ENCODE data around the gene TENM3. TPM values are rescaled to one million over a fixed set of nuclear protein-coding genes. Genes with fewer than 3 reads are reported as not detected.

Gene TENM3
- total RNA-seq, 1 experiment from 2014 or later, result not detected

DNA sequence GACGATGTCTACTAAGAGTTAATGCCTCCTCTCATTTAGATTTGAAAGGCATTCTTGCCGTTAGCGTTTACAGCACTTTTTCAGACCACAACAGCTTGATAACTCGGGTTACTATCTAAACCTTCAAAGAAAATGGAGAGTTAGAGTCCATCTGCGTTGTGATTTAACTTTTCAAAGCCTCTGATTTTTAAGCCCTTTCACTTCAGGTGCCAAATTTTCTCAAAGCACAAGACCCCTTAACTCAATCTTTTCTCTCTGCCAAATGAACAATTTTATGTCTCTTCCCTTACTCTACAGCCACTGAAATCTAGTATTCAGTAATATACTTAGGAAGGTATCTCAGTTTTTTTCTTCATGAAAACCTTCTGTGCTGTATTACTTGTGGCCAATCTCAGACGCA lies 310.5 kb downstream of the TENM3 start:
- no peak for DNase-seq
- Histone ChIP-seq H3K4me1 (ENCODE audit: low read length) (no peaks in the 10 kb centered on the region), H3K9ac (ENCODE audit: low read length) (no peak overlapping the region), H3K36me3 (ENCODE audit: insufficient read depth, low read length) (no peaks in the 10 kb centered on the region), H3K4me3 (ENCODE audit: low read length) (no peak overlapping the region), H3K9me3 (ENCODE audit: low read length) (no peaks in the 10 kb centered on the region), H3K9me2 (replicated peaks; ENCODE audit: insufficient read depth, low read length) (no peaks in the 10 kb centered on the region), H3K4me2 (ENCODE audit: low read depth, low read length, poor library complexity, severe bottlenecking) (no peak overlapping the region), H3K27me3 (ENCODE audit: low read length) (no peaks in the 10 kb centered on the region), H2AFZ (ENCODE audit: low read length) (no peak overlapping the region), H3K27ac (ENCODE audit: low read length) (no peak overlapping the region), H4K20me1 (ENCODE audit: insufficient read depth, low read depth, low read length) (no peaks in the 10 kb centered on the region), H3K79me2 (ENCODE audit: low read length) (no peaks in the 10 kb centered on the region)

- H3K79me2 ChIP-seq (ENCODE audit: low read length), result no peaks in the 10 kb centered on the region
- no peak overlapping the region for H3K4me2 ChIP-seq (ENCODE audit: low read depth, low read length, poor library complexity, severe bottlenecking)
- H2AFZ ChIP-seq (ENCODE audit: low read length), result no peak overlapping the region
- no peak overlapping the region for H3K27ac ChIP-seq (ENCODE audit: low read length)
- no peak for DNase-seq
- no peaks in the 10 kb centered on the region for H3K27me3 ChIP-seq (ENCODE audit: low read length)
- H3K9me2 ChIP-seq (replicated peaks; ENCODE audit: insufficient read depth, low read length), result no peaks in the 10 kb centered on the region
- no peak overlapping the region for H3K4me3 ChIP-seq (ENCODE audit: low read length)
- no peaks in the 10 kb centered on the region for H4K20me1 ChIP-seq (ENCODE audit: insufficient read depth, low read depth, low read length)
- H3K4me1 ChIP-seq (ENCODE audit: low read length), result no peaks in the 10 kb centered on the region
- no peaks in the 10 kb centered on the region for H3K9me3 ChIP-seq (ENCODE audit: low read length)
- no peak overlapping the region for H3K9ac ChIP-seq (ENCODE audit: low read length)
- no peaks in the 10 kb centered on the region for H3K36me3 ChIP-seq (ENCODE audit: insufficient read depth, low read length)
These were observed 311.5 kb downstream of the TENM3 start for GRCh38 chr4:182554736-182555135.

- Histone ChIP-seq H3K9me3 (ENCODE audit: low read length) (no peaks in the 10 kb centered on the region), H3K4me3 (ENCODE audit: low read length) (no peak overlapping the region), H3K9ac (ENCODE audit: low read length) (no peak overlapping the region), H3K27me3 (ENCODE audit: low read length) (no peaks in the 10 kb centered on the region), H4K20me1 (ENCODE audit: insufficient read depth, low read depth, low read length) (no peaks in the 10 kb centered on the region), H3K9me2 (replicated peaks; ENCODE audit: insufficient read depth, low read length) (no peaks in the 10 kb centered on the region), H3K4me1 (ENCODE audit: low read length) (no peaks in the 10 kb centered on the region), H3K4me2 (ENCODE audit: low read depth, low read length, poor library complexity, severe bottlenecking) (no peak overlapping the region), H2AFZ (ENCODE audit: low read length) (no peak overlapping the region), H3K79me2 (ENCODE audit: low read length) (no peaks in the 10 kb centered on the region), H3K36me3 (ENCODE audit: insufficient read depth, low read length) (no peaks in the 10 kb centered on the region), H3K27ac (ENCODE audit: low read length) (no peak overlapping the region)
- DNase-seq, result no peak
These were observed 312.8 kb downstream of the TENM3 start for GRCh38 chr4:182555997-182556418.

- no peak overlapping the region for H3K27ac ChIP-seq (ENCODE audit: low read length)
These were observed 313.4 kb downstream of the TENM3 start for GRCh38 chr4:182556580-182556979.

DNA sequence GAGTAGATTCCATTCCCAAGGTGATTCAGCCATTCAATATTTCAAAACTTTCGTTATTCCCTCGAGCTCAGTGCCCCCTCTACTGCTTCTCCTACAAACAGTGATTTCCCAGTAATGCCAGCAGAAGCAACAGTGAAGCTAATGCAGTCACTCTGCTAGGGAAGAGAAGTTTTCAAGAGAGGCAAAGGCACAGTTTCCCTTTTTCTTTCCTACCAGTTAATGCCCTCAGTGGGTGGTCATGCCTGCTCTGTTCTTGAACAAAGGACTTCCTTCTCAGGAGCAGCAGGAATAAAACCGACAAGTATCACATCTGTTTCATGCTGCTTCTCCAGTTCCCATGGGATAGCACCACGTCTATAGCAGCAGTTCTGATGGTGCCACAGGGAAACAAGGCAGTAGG lies 317.2 kb downstream of the TENM3 start:
- H3K4me1 ChIP-seq (ENCODE audit: low read length), result no peaks in the 10 kb centered on the region
- DNase-seq, result no peak
- H3K27me3 ChIP-seq (ENCODE audit: low read length), result no peaks in the 10 kb centered on the region
- H3K79me2 ChIP-seq (ENCODE audit: low read length), result no peaks in the 10 kb centered on the region
- no peaks in the 10 kb centered on the region for H3K9me2 ChIP-seq (replicated peaks; ENCODE audit: insufficient read depth, low read length)
- no peaks in the 10 kb centered on the region for H3K9me3 ChIP-seq (ENCODE audit: low read length)
- H3K4me2 ChIP-seq (ENCODE audit: low read depth, low read length, poor library complexity, severe bottlenecking), result no peak overlapping the region
- no peak overlapping the region for H3K27ac ChIP-seq (ENCODE audit: low read length)
- no peaks in the 10 kb centered on the region for H3K36me3 ChIP-seq (ENCODE audit: insufficient read depth, low read length)
- no peak overlapping the region for H3K9ac ChIP-seq (ENCODE audit: low read length)
- H2AFZ ChIP-seq (ENCODE audit: low read length), result no peak overlapping the region
- H3K4me3 ChIP-seq (ENCODE audit: low read length), result no peak overlapping the region
- H4K20me1 ChIP-seq (ENCODE audit: insufficient read depth, low read depth, low read length), result no peaks in the 10 kb centered on the region

More at GRCh38 chr4:182556580-182556979, 313.4 kb downstream of the TENM3 start:
- H3K4me3 ChIP-seq (ENCODE audit: low read length), result no peak overlapping the region
- H3K4me2 ChIP-seq (ENCODE audit: low read depth, low read length, poor library complexity, severe bottlenecking), result no peak overlapping the region
- H3K9me2 ChIP-seq (replicated peaks; ENCODE audit: insufficient read depth, low read length), result no peaks in the 10 kb centered on the region
- H3K36me3 ChIP-seq (ENCODE audit: insufficient read depth, low read length), result no peaks in the 10 kb centered on the region
- no peaks in the 10 kb centered on the region for H3K27me3 ChIP-seq (ENCODE audit: low read length)
- H3K9ac ChIP-seq (ENCODE audit: low read length), result no peak overlapping the region
- no peak overlapping the region for H2AFZ ChIP-seq (ENCODE audit: low read length)
- H4K20me1 ChIP-seq (ENCODE audit: insufficient read depth, low read depth, low read length), result no peaks in the 10 kb centered on the region
- no peaks in the 10 kb centered on the region for H3K79me2 ChIP-seq (ENCODE audit: low read length)
- DNase-seq, result no peak
- no peaks in the 10 kb centered on the region for H3K4me1 ChIP-seq (ENCODE audit: low read length)
- no peaks in the 10 kb centered on the region for H3K9me3 ChIP-seq (ENCODE audit: low read length)

- Histone ChIP-seq H3K9me3 (ENCODE audit: low read length) (no peaks in the 10 kb centered on the region), H3K4me3 (ENCODE audit: low read length) (no peak overlapping the region), H3K79me2 (ENCODE audit: low read length) (no peaks in the 10 kb centered on the region), H3K27me3 (ENCODE audit: low read length) (no peaks in the 10 kb centered on the region), H4K20me1 (ENCODE audit: insufficient read depth, low read depth, low read length) (no peaks in the 10 kb centered on the region), H3K27ac (ENCODE audit: low read length) (no peak overlapping the region), H3K4me1 (ENCODE audit: low read length) (no peaks in the 10 kb centered on the region), H3K9me2 (replicated peaks; ENCODE audit: insufficient read depth, low read length) (no peaks in the 10 kb centered on the region), H3K36me3 (ENCODE audit: insufficient read depth, low read length) (no peaks in the 10 kb centered on the region), H3K4me2 (ENCODE audit: low read depth, low read length, poor library complexity, severe bottlenecking) (no peak overlapping the region), H2AFZ (ENCODE audit: low read length) (no peak overlapping the region), H3K9ac (ENCODE audit: low read length) (no peak overlapping the region)
- DNase-seq, result no peak
These were observed 319.1 kb downstream of the TENM3 start for GRCh38 chr4:182562350-182562749.

- H3K4me2 ChIP-seq (ENCODE audit: low read depth, low read length, poor library complexity, severe bottlenecking), result no peak overlapping the region
- H2AFZ ChIP-seq (ENCODE audit: low read length), result no peak overlapping the region
- no peaks in the 10 kb centered on the region for H3K79me2 ChIP-seq (ENCODE audit: low read length)
- no peak overlapping the region for H3K9ac ChIP-seq (ENCODE audit: low read length)
- H3K36me3 ChIP-seq (ENCODE audit: insufficient read depth, low read length), result no peaks in the 10 kb centered on the region
- no peak overlapping the region for H3K27ac ChIP-seq (ENCODE audit: low read length)
- H3K9me2 ChIP-seq (replicated peaks; ENCODE audit: insufficient read depth, low read length), result no peaks in the 10 kb centered on the region
- no peak for DNase-seq
- no peaks in the 10 kb centered on the region for H3K9me3 ChIP-seq (ENCODE audit: low read length)
- no peak overlapping the region for H3K4me3 ChIP-seq (ENCODE audit: low read length)
- no peaks in the 10 kb centered on the region for H3K27me3 ChIP-seq (ENCODE audit: low read length)
- no peaks in the 10 kb centered on the region for H3K4me1 ChIP-seq (ENCODE audit: low read length)
- no peaks in the 10 kb centered on the region for H4K20me1 ChIP-seq (ENCODE audit: insufficient read depth, low read depth, low read length)
These were observed 321.6 kb downstream of the TENM3 start for GRCh38 chr4:182564724-182565369.

DNA sequence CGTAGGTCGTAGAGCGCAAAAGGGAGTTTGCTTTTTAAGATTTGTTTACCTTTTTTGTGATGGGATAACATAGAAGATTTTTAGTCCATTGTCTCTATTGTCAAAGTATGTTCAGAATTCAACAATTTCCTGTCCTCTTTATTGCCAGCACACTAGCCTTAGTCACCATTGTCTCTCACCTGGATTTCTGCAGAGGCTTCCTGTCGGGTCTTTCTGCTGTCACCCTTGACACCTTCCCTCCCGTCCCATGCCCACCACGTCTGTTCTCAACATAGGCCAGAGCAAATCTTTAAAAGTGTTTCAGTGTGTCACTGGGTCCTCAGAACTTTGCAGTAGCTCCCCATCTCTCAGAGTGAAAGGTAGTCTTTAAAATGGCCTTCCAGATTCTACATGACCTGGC lies 323.9 kb downstream of the TENM3 start:
- no peak overlapping the region for H3K4me2 ChIP-seq (ENCODE audit: low read depth, low read length, poor library complexity, severe bottlenecking)
- no peaks in the 10 kb centered on the region for H3K9me3 ChIP-seq (ENCODE audit: low read length)
- H4K20me1 ChIP-seq (ENCODE audit: insufficient read depth, low read depth, low read length), result no peaks in the 10 kb centered on the region
- H3K27ac ChIP-seq (ENCODE audit: low read length), result no peak overlapping the region
- H3K9me2 ChIP-seq (replicated peaks; ENCODE audit: insufficient read depth, low read length), result no peaks in the 10 kb centered on the region
- no peak overlapping the region for H3K9ac ChIP-seq (ENCODE audit: low read length)
- no peak overlapping the region for H3K4me3 ChIP-seq (ENCODE audit: low read length)
- no peaks in the 10 kb centered on the region for H3K27me3 ChIP-seq (ENCODE audit: low read length)
- DNase-seq, result no peak
- no peak overlapping the region for H2AFZ ChIP-seq (ENCODE audit: low read length)
- no peaks in the 10 kb centered on the region for H3K36me3 ChIP-seq (ENCODE audit: insufficient read depth, low read length)
- H3K4me1 ChIP-seq (ENCODE audit: low read length), result no peaks in the 10 kb centered on the region
- H3K79me2 ChIP-seq (ENCODE audit: low read length), result no peaks in the 10 kb centered on the region
